SH-SY5Y (cell line): ENCODE data around the gene TIGD7.

Experiments
- GATA2 ChIP-seq: IDR thresholded peaks from 2 replicates; pipeline ENCODE4 v1.6.1; 2011; ENCODE audit warnings: mild to moderate bottlenecking, low read depth, low read length
- GATA3 ChIP-seq: IDR thresholded peaks from 2 replicates; pipeline ENCODE4 v1.6.1; 2011; ENCODE audit warnings: low read depth, mild to moderate bottlenecking, low read length, moderate library complexity

DNA sequence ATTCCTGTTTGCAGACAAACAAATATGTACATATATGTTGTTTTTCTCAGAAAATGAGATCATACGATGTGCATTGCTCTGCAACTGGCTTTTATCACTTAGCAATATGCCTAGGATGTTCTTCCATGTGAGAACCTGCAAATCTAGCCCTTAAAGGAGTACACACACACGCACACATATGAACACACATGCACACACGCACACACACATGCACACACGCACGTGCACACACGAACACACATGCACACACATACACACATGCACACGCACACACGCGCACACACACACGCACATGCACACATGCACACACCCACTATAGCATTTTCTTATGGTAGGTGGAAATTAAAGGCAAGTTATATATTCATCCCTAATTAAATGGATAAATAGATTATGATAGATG lies 42.4 kb upstream of the TIGD7 start:
- TF ChIP-seq GATA2 (no peak), GATA3 (no peak)
